Measurements from ENCODE around the gene CUBN.

GRCh38 chr10:17041626-17042520 lies 87.7 kb downstream of the CUBN start:
- TF ChIP-seq, protein P1, sequence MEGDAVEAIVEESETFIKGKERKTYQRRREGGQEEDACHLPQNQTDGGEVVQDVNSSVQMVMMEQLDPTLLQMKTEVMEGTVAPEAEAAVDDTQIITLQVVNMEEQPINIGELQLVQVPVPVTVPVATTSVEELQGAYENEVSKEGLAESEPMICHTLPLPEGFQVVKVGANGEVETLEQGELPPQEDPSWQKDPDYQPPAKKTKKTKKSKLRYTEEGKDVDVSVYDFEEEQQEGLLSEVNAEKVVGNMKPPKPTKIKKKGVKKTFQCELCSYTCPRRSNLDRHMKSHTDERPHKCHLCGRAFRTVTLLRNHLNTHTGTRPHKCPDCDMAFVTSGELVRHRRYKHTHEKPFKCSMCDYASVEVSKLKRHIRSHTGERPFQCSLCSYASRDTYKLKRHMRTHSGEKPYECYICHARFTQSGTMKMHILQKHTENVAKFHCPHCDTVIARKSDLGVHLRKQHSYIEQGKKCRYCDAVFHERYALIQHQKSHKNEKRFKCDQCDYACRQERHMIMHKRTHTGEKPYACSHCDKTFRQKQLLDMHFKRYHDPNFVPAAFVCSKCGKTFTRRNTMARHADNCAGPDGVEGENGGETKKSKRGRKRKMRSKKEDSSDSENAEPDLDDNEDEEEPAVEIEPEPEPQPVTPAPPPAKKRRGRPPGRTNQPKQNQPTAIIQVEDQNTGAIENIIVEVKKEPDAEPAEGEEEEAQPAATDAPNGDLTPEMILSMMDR (IDR thresholded peaks at IDR 0.05; ENCODE audit: insufficient read depth, low read length), result no peak
- TF ChIP-seq POLR2AphosphoS5 (IDR thresholded peaks at IDR 0.05; ENCODE audit: low read depth), result no peak
- TF ChIP-seq, protein P2, sequence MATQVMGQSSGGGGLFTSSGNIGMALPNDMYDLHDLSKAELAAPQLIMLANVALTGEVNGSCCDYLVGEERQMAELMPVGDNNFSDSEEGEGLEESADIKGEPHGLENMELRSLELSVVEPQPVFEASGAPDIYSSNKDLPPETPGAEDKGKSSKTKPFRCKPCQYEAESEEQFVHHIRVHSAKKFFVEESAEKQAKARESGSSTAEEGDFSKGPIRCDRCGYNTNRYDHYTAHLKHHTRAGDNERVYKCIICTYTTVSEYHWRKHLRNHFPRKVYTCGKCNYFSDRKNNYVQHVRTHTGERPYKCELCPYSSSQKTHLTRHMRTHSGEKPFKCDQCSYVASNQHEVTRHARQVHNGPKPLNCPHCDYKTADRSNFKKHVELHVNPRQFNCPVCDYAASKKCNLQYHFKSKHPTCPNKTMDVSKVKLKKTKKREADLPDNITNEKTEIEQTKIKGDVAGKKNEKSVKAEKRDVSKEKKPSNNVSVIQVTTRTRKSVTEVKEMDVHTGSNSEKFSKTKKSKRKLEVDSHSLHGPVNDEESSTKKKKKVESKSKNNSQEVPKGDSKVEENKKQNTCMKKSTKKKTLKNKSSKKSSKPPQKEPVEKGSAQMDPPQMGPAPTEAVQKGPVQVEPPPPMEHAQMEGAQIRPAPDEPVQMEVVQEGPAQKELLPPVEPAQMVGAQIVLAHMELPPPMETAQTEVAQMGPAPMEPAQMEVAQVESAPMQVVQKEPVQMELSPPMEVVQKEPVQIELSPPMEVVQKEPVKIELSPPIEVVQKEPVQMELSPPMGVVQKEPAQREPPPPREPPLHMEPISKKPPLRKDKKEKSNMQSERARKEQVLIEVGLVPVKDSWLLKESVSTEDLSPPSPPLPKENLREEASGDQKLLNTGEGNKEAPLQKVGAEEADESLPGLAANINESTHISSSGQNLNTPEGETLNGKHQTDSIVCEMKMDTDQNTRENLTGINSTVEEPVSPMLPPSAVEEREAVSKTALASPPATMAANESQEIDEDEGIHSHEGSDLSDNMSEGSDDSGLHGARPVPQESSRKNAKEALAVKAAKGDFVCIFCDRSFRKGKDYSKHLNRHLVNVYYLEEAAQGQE (IDR thresholded peaks at IDR 0.05; ENCODE audit: insufficient replicate concordance, low read depth), result no peak
- no peak for TF ChIP-seq SPI1 (IDR thresholded peaks at IDR 0.05; ENCODE audit: borderline replicate concordance, low read depth)
- no peak for TF ChIP-seq GABPA (IDR thresholded peaks at IDR 0.05; ENCODE audit: low read depth)
